ENCODE results near the gene STIM1.

- TF ChIP-seq ZNF565 (CRISPR knock-in tag; conservative IDR thresholded peaks at IDR 0.05; ENCODE audit: low read depth) (no peak), POU6F1 (CRISPR knock-in tag; IDR thresholded peaks at IDR 0.05; ENCODE audit: borderline replicate concordance, low read depth) (no peak), PPARA (CRISPR knock-in tag; IDR thresholded peaks at IDR 0.05; ENCODE audit: borderline replicate concordance) (no peak), RARB (CRISPR knock-in tag; IDR thresholded peaks at IDR 0.05) (no peak), TOX (CRISPR knock-in tag; IDR thresholded peaks at IDR 0.05; ENCODE audit: borderline replicate concordance) (no peak)
- TF ChIP-seq, protein P1, sequence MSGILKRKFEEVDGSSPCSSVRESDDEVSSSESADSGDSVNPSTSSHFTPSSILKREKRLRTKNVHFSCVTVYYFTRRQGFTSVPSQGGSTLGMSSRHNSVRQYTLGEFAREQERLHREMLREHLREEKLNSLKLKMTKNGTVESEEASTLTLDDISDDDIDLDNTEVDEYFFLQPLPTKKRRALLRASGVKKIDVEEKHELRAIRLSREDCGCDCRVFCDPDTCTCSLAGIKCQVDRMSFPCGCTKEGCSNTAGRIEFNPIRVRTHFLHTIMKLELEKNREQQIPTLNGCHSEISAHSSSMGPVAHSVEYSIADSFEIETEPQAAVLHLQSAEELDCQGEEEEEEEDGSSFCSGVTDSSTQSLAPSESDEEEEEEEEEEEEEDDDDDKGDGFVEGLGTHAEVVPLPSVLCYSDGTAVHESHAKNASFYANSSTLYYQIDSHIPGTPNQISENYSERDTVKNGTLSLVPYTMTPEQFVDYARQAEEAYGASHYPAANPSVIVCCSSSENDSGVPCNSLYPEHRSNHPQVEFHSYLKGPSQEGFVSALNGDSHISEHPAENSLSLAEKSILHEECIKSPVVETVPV (CRISPR knock-in tag; IDR thresholded peaks at IDR 0.05): no peak
Observed at GRCh38 chr11:3894128-3894731, 38.8 kb downstream of the STIM1 start.

All from SK-N-SH treated with all-trans-retinoic acid at 6 μM for 48 hours (cell line).